Spleen (tissue), 3 donors: ENCODE data around the gene NTN4.

Source experiments
- POLR2A ChIP-seq, 3 donors: fragments of 450-650 bp; IDR thresholded peaks; one replicate each; pipeline ENCODE4 v1.5.1; 2017; ENCODE audit warnings: antibody characterized with exemption in 3 of 3, mild to moderate bottlenecking in 1 of 3
- POLR2AphosphoS5 ChIP-seq, 3 donors: sonication (generic); formaldehyde crosslinking; IDR thresholded peaks; one replicate each; pipeline ENCODE4 v1.5.1; 2017; ENCODE audit warnings: antibody characterized with exemption in 3 of 3

DNA sequence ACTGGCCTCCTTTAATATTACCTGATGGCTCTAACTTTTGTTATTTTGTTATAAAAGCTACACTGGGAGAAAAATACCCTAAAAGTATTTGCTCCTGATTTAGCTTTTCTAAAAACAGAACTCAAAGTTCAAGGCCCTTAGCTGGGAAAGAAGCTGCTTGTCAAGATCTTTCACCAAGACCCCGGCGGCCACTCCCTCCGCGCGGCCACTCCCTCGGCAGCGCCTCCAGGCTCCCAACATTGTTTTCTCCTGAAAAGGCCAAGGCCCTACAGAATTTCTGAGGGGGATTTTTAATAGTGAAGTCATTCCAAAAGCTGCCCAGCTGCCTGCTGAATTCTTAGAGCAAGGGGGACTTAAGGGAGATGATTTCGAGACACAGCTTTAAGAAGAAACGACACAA is 96.4 kb downstream of the NTN4 start:
- TF ChIP-seq POLR2A (IDR thresholded peaks at IDR 0.05) (no peak), POLR2AphosphoS5 (IDR thresholded peaks at IDR 0.05) (peak; percentile 14 to 62 (median 55))
